ENCODE results near the gene RBFOX2. TPM values are rescaled to one million over a fixed set of nuclear protein-coding genes. Genes with fewer than 3 reads are reported as not detected.
A peak's percentile ranks its signal among the peaks of the same experiment; 100 is the strongest.

Gene RBFOX2, protein sequence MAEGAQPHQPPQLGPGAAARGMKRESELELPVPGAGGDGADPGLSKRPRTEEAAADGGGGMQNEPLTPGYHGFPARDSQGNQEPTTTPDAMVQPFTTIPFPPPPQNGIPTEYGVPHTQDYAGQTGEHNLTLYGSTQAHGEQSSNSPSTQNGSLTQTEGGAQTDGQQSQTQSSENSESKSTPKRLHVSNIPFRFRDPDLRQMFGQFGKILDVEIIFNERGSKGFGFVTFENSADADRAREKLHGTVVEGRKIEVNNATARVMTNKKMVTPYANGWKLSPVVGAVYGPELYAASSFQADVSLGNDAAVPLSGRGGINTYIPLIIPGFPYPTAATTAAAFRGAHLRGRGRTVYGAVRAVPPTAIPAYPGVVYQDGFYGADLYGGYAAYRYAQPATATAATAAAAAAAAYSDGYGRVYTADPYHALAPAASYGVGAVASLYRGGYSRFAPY
- 1 to 10 TPM; 1.9 to 2.4 TPM for total RNA-seq
- 0.23 TPM for polyA plus RNA-seq (2013, experiment 1 of 2)
- 4.5 TPM for polyA plus RNA-seq (2013, experiment 2 of 2)
- total RNA-seq: 0.35 to 16.8 (median 2.8) reads per million in 172 experiments

DNA sequence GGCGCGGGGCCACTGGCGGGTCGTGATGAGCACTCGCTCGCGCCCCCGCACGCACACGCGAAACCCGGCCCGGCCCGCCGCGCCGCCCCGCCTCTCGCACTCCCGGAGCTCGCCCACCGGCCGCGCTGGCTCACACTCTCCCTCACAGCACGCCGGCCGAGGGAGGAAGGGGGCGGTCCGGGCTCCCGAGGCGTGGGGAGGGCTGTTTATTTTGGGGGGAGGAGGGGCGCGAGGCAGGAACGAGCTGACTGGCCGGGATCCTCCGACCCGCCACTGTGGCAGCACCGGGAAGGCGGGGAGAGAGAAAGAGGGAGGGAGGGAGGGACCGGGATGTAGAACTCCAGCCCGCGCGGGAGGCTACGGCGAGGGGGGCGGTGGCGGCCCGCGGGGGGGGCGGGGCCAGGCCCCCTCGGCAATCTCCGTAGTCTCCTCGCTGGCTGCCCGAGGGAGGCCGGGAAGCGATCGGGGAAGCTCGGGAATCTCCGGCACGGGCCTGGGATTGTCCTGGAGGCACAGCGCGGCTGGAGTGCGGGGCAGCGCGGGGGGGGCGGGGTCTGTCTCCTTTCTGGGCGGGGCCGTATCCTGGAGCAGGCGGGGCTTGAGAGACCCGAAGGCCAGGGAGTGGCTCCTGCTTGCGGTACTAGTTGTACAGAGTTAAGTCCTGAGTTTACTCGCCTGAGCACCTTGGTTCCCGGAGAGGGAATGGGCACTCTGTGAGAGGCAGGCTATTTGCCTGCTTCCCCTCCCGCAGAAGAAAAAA is at the start of gene RBFOX2:
Gene RBFOX2 (minus strand): TSS at position 179 of the 760 bp plus-strand sequence. CDS start 399 bp downstream, outside the sequence.
- H3K4me1 ChIP-seq (ENCODE audit: insufficient read depth, low read length): peaks cover 14% of the 10 kb centered on the region
- Mint-ChIP-seq H3K36me3 (ENCODE audit: low read depth) (no peaks in the 10 kb centered on the region), H3K27ac (peak within 1 kb of the TSS; percentile 11), H3K4me3 (peak within 1 kb of the TSS; percentile 88), H3K4me1 (ENCODE audit: low read depth) (peaks cover 26% of the 10 kb centered on the region), H3K9me3 (no peaks in the 10 kb centered on the region), H3K27me3 (peaks cover 4% of the 10 kb centered on the region)
- peaks cover 0 to 4% of the 10 kb centered on the region in 2 experiments for H3K27me3 ChIP-seq (ENCODE audit: control insufficient read depth in 1 of 2, insufficient read depth in 2 of 2, low read length in 2 of 2)
- H3K36me3 ChIP-seq (ENCODE audit: insufficient read depth, low read length): no peaks in the 10 kb centered on the region
- H3K4me3 ChIP-seq (ENCODE audit: low read length): peak within 1 kb of the TSS; percentile 61
- ATAC-seq (ENCODE audit: poor library complexity) (peak; percentile 74), DNase-seq (peak; percentile 31 to 80 (median 56))
- ChIA-PET CTCF (interaction anchor here (3.4 kb wide), 1 partner anchor 37 kb away, joined by 15 read pairs; no protein-coding TSS in a partner anchor), POLR2A (interaction anchor here (0.9 to 1.5 kb wide), 3 partner anchors 11 to 729 kb away, joined by 4 to 5 read pairs (median 4); partner anchors contain the start of gene TOM1)
- TF ChIP-seq CTCF (IDR thresholded peaks at IDR 0.05): no peak
- intact Hi-C loops (cut with DNase I, micrococcal nuclease): no loop called here
- no peaks in the 10 kb centered on the region for H3K9me3 ChIP-seq (ENCODE audit: control insufficient read depth in 1 of 2, insufficient read depth in 1 of 2, low read length in 2 of 2)
- H3K27ac ChIP-seq (ENCODE audit: low read depth in 1 of 2, low read length in 2 of 2): no peak within 1 kb of the TSS

DNA sequence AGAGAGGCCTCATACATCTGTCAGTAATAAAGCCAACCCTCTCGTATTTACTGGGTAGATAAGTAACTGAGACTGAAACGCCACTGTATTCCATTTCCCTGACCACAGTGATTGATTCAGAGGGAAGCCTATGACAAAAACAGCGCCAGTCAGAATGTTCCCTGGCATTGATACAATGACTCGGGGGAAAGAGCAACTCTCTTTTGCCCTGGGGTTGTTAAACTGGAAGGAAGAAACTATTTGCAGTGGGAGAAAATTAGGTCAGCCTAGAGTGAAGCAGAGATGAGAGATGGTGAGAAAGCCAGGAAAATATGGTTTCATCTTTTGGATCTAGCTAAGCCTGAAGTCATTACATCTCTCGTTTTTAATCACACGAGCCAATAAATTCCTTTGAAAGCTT is 48.6 kb upstream of the RBFOX2 start:
- Histone ChIP-seq H3K27me3 (ENCODE audit: control insufficient read depth in 1 of 2, insufficient read depth in 2 of 2, low read length in 2 of 2) (no peaks in the 10 kb centered on the region), H3K9me3 (ENCODE audit: control insufficient read depth in 1 of 2, insufficient read depth in 1 of 2, low read length in 2 of 2) (no peaks in the 10 kb centered on the region), H3K4me3 (ENCODE audit: low read length) (no peak overlapping the region), H3K4me1 (ENCODE audit: insufficient read depth, low read length) (no peaks in the 10 kb centered on the region), H3K27ac (ENCODE audit: low read depth in 1 of 2, low read length in 2 of 2) (no peak overlapping the region), H3K36me3 (ENCODE audit: insufficient read depth, low read length) (no peaks in the 10 kb centered on the region)
- no peak for DNase-seq
- no peak for TF ChIP-seq CTCF (IDR thresholded peaks at IDR 0.05)
- no peak for ATAC-seq (ENCODE audit: poor library complexity)
- Mint-ChIP-seq H3K36me3 (ENCODE audit: low read depth) (no peaks in the 10 kb centered on the region), H3K9me3 (no peaks in the 10 kb centered on the region), H3K27me3 (no peaks in the 10 kb centered on the region), H3K4me3 (no peak overlapping the region), H3K4me1 (ENCODE audit: low read depth) (no peaks in the 10 kb centered on the region), H3K27ac (no peak overlapping the region)
- intact Hi-C loops (cut with DNase I, micrococcal nuclease): no loop called here
- ChIA-PET CTCF (interaction anchor here (0.9 kb wide), 1 partner anchor 12 kb away, joined by 3 read pairs; no protein-coding TSS in a partner anchor), POLR2A (no interaction called here)

DNA sequence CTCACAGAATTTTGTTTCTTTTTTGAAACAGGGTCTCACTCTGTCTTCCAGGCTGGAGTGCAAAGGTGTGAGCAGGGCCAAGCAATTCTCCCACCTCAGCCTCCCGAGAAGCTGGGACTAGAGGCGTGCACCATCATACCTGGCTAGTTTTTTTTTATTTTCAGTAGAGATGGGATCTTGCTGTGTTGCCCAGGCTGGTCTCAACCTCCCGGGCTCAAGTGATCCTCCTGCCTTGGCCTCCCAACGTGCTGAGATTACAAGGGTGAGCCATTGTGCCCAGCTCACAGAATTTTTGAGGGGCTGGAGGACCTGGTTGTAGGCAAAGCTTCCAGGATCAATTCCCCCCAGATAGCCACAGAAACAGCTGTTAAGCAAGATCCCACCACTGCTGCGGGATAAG is 47.1 kb upstream of the RBFOX2 start:
- H3K27ac Mint-ChIP-seq: no peak overlapping the region

More for the DNA sequence above, 47.1 kb upstream of the RBFOX2 start:
- ChIA-PET POLR2A (no interaction called here), CTCF (no interaction called here)
- H3K27me3 Mint-ChIP-seq: no peaks in the 10 kb centered on the region
- no peak for TF ChIP-seq CTCF (IDR thresholded peaks at IDR 0.05)
- H3K4me1 Mint-ChIP-seq (ENCODE audit: low read depth): no peaks in the 10 kb centered on the region
- no peaks in the 10 kb centered on the region for H3K9me3 ChIP-seq (ENCODE audit: control insufficient read depth in 1 of 2, insufficient read depth in 1 of 2, low read length in 2 of 2)
- no peak overlapping the region for H3K4me3 ChIP-seq (ENCODE audit: low read length)
- no peaks in the 10 kb centered on the region for H3K4me1 ChIP-seq (ENCODE audit: insufficient read depth, low read length)
- no peaks in the 10 kb centered on the region for H3K27me3 ChIP-seq (ENCODE audit: control insufficient read depth in 1 of 2, insufficient read depth in 2 of 2, low read length in 2 of 2)
- no peak overlapping the region for H3K27ac ChIP-seq (ENCODE audit: low read depth in 1 of 2, low read length in 2 of 2)
- ATAC-seq (ENCODE audit: poor library complexity) (no peak), DNase-seq (no peak)
- no peaks in the 10 kb centered on the region for H3K9me3 Mint-ChIP-seq
- no peaks in the 10 kb centered on the region for H3K36me3 Mint-ChIP-seq (ENCODE audit: low read depth)
- H3K4me3 Mint-ChIP-seq: no peak overlapping the region
- intact Hi-C loops (cut with DNase I, micrococcal nuclease): no loop called here
- no peaks in the 10 kb centered on the region for H3K36me3 ChIP-seq (ENCODE audit: insufficient read depth, low read length)
